Hepatocyte (in vitro differentiated cells): Measurements from ENCODE around the gene BMX.

Experiments
- EZH2 ChIP-seq: fragments of 200-600 bp; sonication (generic); IDR thresholded peaks from 2 replicates; pipeline ENCODE4 v1.6.1; 2016; ENCODE audit warnings: antibody characterized with exemption, mild to moderate bottlenecking, borderline replicate concordance
- EZH2phosphoT487 ChIP-seq: fragments of 200-600 bp; sonication (generic); IDR thresholded peaks from one replicate; pipeline ENCODE4 v1.6.1; 2018; ENCODE audit warnings: antibody characterized with exemption, mild to moderate bottlenecking, low read depth, moderate library complexity; ENCODE audit not compliant: unreplicated experiment, severe bottlenecking
- TF ChIP-seq, protein P1 (sequence below): fragments of 200-600 bp; sonication (generic); IDR thresholded peaks from 2 replicates; pipeline ENCODE4 v1.5.1; 2016; ENCODE audit warnings: antibody characterized with exemption, mild to moderate bottlenecking; ENCODE audit not compliant: poor library complexity

DNA sequence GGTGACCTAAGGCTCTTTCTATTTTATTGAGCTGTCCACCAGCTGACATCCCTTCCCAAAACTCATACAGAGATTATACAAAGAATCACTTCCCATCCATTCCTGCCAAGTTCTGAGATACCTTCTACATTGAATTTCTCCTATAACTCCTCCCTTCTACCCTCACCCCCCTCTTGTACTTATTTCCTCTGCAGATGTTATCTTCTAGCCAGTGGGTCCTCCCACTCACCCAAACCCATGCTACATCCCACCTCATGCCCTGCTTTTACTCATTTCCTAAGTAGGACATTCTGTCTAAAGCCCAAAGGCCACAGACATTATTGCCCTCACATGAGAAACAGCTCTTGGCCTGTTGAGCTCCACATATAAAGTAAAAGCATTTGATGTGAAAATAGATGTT, 28.6 kb downstream of the BMX start:
- TF ChIP-seq EZH2phosphoT487 (no peak), EZH2 (no peak)
- TF ChIP-seq, protein P1, sequence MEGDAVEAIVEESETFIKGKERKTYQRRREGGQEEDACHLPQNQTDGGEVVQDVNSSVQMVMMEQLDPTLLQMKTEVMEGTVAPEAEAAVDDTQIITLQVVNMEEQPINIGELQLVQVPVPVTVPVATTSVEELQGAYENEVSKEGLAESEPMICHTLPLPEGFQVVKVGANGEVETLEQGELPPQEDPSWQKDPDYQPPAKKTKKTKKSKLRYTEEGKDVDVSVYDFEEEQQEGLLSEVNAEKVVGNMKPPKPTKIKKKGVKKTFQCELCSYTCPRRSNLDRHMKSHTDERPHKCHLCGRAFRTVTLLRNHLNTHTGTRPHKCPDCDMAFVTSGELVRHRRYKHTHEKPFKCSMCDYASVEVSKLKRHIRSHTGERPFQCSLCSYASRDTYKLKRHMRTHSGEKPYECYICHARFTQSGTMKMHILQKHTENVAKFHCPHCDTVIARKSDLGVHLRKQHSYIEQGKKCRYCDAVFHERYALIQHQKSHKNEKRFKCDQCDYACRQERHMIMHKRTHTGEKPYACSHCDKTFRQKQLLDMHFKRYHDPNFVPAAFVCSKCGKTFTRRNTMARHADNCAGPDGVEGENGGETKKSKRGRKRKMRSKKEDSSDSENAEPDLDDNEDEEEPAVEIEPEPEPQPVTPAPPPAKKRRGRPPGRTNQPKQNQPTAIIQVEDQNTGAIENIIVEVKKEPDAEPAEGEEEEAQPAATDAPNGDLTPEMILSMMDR = no peak
